ENCODE data around the gene SEPSECS.

- TF ChIP-seq ZNF398 (tag by site-specific recombination; IDR thresholded peaks at IDR 0.05), result no peak
- TF ChIP-seq ZSCAN30 (tag by site-specific recombination; IDR thresholded peaks at IDR 0.05), result no peak
- TF ChIP-seq ZBTB49 (tag by site-specific recombination; IDR thresholded peaks at IDR 0.05; ENCODE audit: low read depth), result no peak
- no peak for TF ChIP-seq CTCF (tag by site-specific recombination; IDR thresholded peaks at IDR 0.05)
- no peak for TF ChIP-seq GLI4 (tag by site-specific recombination; IDR thresholded peaks at IDR 0.05)
- no peak for TF ChIP-seq ZNF785 (tag by site-specific recombination; IDR thresholded peaks at IDR 0.05)
- TF ChIP-seq PATZ1 (tag by site-specific recombination; IDR thresholded peaks at IDR 0.05), result no peak
- TF ChIP-seq ZSCAN18 (tag by site-specific recombination; IDR thresholded peaks at IDR 0.05), result no peak
- no peak for TF ChIP-seq ZNF16 (tag by site-specific recombination; IDR thresholded peaks at IDR 0.05; ENCODE audit: low read depth)
- TF ChIP-seq ZBTB17 (tag by site-specific recombination; IDR thresholded peaks at IDR 0.05), result no peak
Observed at GRCh38 chr4:25158817-25159216, 1.4 kb downstream of the SEPSECS start.
